HepG2 (cell line): ENCODE measurements around the gene TBCD. TPM values are rescaled to one million over a fixed set of nuclear protein-coding genes. Genes with fewer than 3 reads are reported as not detected.
A peak's percentile ranks its signal among the peaks of the same experiment; 100 is the strongest.

Source experiments
- ATAC-seq: fragments of 200-7000 bp; cut with Tn5 transposase; 3 replicates; pipeline ENCODE4 v1.9.1; 2020; ENCODE audit warnings: mild to moderate bottlenecking, moderate library complexity
- BruUV-seq: library from RNA; stranded (reverse); fragments of 400-500 nt; replicated peaks from 2 replicates; lab custom pipeline; 2021; lab: Mats Ljungman, UMichigan
- CTCF ChIA-PET: fragments of 300-600 bp; formaldehyde crosslinking; extraction: SDS; loops from one replicate; lab custom pipeline; 2021; ENCODE audit warnings: low total read pairs, inconsistent platforms, low intra/inter-chr PET ratio; lab: Yijun Ruan, JAX
- POLR2A ChIA-PET: fragments of 350-600 bp; sonication (Branson Sonifier 250); formaldehyde crosslinking; loops from one replicate; lab custom pipeline; 2020; ENCODE audit warnings: antibody characterized with exemption, inconsistent platforms; lab: Yijun Ruan, JAX
- DNase-seq: peaks from one replicate; pipeline ENCODE4 v3.0.0-alpha.2; 2015; ENCODE audit warnings: low spot score
- FAIRE-seq: peaks from 3 replicates; lab custom pipeline; 2011; peaks lifted over from hg19 to GRCh38; lab: Jason Lieb, UNC
- H2AFZ ChIP-seq: one replicate; pipeline ENCODE4 v1.6.1; 2011; ENCODE audit warnings: low read length, inconsistent platforms
- H3K27ac ChIP-seq: fragments of 300-600 bp; 3 replicates; pipeline ENCODE4 v1.8.0; 2011; ENCODE audit warnings: mixed run types, mild to moderate bottlenecking, mixed read lengths, low read length, inconsistent platforms; ENCODE audit not compliant: insufficient read depth; ENCODE audit errors: extremely low read length
- H3K27me3 ChIP-seq, 2 experiments: fragments of 200-600 bp in 1 of 2; 2 replicates in 1 of 2; 3 replicates in 1 of 2; pipeline versions ENCODE4 v1.6.0 to v1.8.0; 2011; ENCODE audit warnings: low read length in 2 of 2, mild to moderate bottlenecking in 2 of 2, moderate library complexity in 2 of 2, inconsistent platforms in 1 of 2; ENCODE audit not compliant: insufficient read depth in 2 of 2, control insufficient read depth in 1 of 2
- H3K36me3 ChIP-seq, 2 experiments: fragments of 200-600 bp in 1 of 2; replicated peaks in 1 of 2; 2 replicates in 1 of 2; 3 replicates in 1 of 2; pipeline versions ENCODE4 v1.5.1 to v1.8.0; 2011; ENCODE audit warnings: low read length in 2 of 2, inconsistent platforms in 1 of 2; ENCODE audit not compliant: insufficient read depth in 2 of 2, control insufficient read depth in 1 of 2
- H3K4me1 ChIP-seq: 2 replicates; pipeline ENCODE4 v1.5.1; 2012; ENCODE audit warnings: low read length, inconsistent platforms; ENCODE audit not compliant: insufficient read depth
- H3K4me2 ChIP-seq: 2 replicates; pipeline ENCODE4 v1.6.0; 2011; ENCODE audit warnings: low read depth, low read length, inconsistent platforms
- H3K4me3 ChIP-seq, 3 experiments: fragments of 200-600 bp in 1 of 3; sonication (generic), shearing (Covaris generic) in 1 of 3; replicated peaks in 1 of 3; 2 replicates each; pipeline ENCODE4 v1.5.1; 2011 to 2016; ENCODE audit warnings: low read length in 3 of 3, inconsistent platforms in 2 of 3, low read depth in 2 of 3, mild to moderate bottlenecking in 2 of 3, control low read depth in 1 of 3, mixed read lengths in 1 of 3; ENCODE audit not compliant: insufficient read depth in 1 of 3
- H3K79me2 ChIP-seq: one replicate; pipeline ENCODE4 v1.6.1; 2011; ENCODE audit warnings: low read length, inconsistent platforms; ENCODE audit not compliant: insufficient read depth
- H3K9ac ChIP-seq: 2 replicates; pipeline ENCODE4 v1.6.0; 2011; ENCODE audit warnings: mild to moderate bottlenecking, low read depth, low read length, inconsistent platforms; ENCODE audit not compliant: insufficient read depth
- H3K9me3 ChIP-seq: 2 replicates; pipeline ENCODE4 v1.5.1; 2012; ENCODE audit warnings: mild to moderate bottlenecking, low read length
- H4K20me1 ChIP-seq: 2 replicates; pipeline ENCODE4 v1.6.0; 2011; ENCODE audit warnings: inconsistent platforms, mild to moderate bottlenecking, low read length, moderate library complexity; ENCODE audit not compliant: insufficient read depth
- AGO1 ChIP-seq: fragments of 200-400 bp; formaldehyde crosslinking; IDR thresholded peaks from 2 replicates; pipeline ENCODE4 v1.6.1; 2017; ENCODE audit warnings: mild to moderate bottlenecking, low read depth, low read length, moderate library complexity; ENCODE audit not compliant: poor library complexity, severe bottlenecking
- BCL6 ChIP-seq: IDR thresholded peaks from 2 replicates; pipeline ENCODE4 v1.6.1; 2016; ENCODE audit warnings: missing genetic modification reagents, missing compliant biosample characterization
- CREBL2 ChIP-seq: sonication (generic); formaldehyde crosslinking; IDR thresholded peaks from 2 replicates; pipeline ENCODE4 v1.8.1; 2023; ENCODE audit warnings: missing genetic modification reagents, mild to moderate bottlenecking, borderline replicate concordance
- KDM1A ChIP-seq: IDR thresholded peaks from 2 replicates; pipeline ENCODE4 v1.6.1; 2016; ENCODE audit warnings: missing compliant biosample characterization
- NFE2L1 ChIP-seq: sonication (generic); formaldehyde crosslinking; IDR thresholded peaks from 2 replicates; pipeline ENCODE4 v1.4.0; 2020; ENCODE audit warnings: missing genetic modification reagents, mild to moderate bottlenecking, borderline replicate concordance
- NFE2L2 ChIP-seq: fragments of 150-350 bp; IDR thresholded peaks from 2 replicates; pipeline ENCODE4 v1.6.1; 2014; ENCODE audit warnings: low read length
- NFKB2 ChIP-seq: sonication (generic); formaldehyde crosslinking; IDR thresholded peaks from 2 replicates; pipeline ENCODE4 v1.4.0; 2020; ENCODE audit warnings: missing genetic modification reagents, borderline replicate concordance
- PCBP2 ChIP-seq: fragments of 200-400 bp; formaldehyde crosslinking; optimal IDR thresholded peaks from 2 replicates; pipeline ENCODE3; 2018; ENCODE audit warnings: low read length, low read depth; ENCODE audit not compliant: poor library complexity, severe bottlenecking
- PRDM4 ChIP-seq: sonication (generic); formaldehyde crosslinking; IDR thresholded peaks from 2 replicates; pipeline ENCODE4 v1.9.0; 2021; ENCODE audit warnings: missing genetic modification reagents, borderline replicate concordance
- PRPF4 ChIP-seq: fragments of 200-400 bp; formaldehyde crosslinking; IDR thresholded peaks from 2 replicates; pipeline ENCODE4 v1.6.1; 2016; ENCODE audit warnings: low read length, low read depth; ENCODE audit not compliant: poor library complexity, severe bottlenecking
- REPIN1 ChIP-seq: sonication (generic); formaldehyde crosslinking; IDR thresholded peaks from 2 replicates; pipeline ENCODE4 v1.8.0; 2022; ENCODE audit warnings: missing genetic modification reagents, low read depth, mild to moderate bottlenecking, borderline replicate concordance
- U2AF1 ChIP-seq: fragments of 200-400 bp; formaldehyde crosslinking; optimal IDR thresholded peaks from 2 replicates; pipeline ENCODE3; 2017; ENCODE audit warnings: mild to moderate bottlenecking, low read depth, low read length
- ZBTB38 ChIP-seq: sonication (generic); formaldehyde crosslinking; IDR thresholded peaks from 2 replicates; pipeline ENCODE4 v1.5.1; 2020; ENCODE audit warnings: mild to moderate bottlenecking, missing genetic modification reagents
- ZBTB39 ChIP-seq: sonication (generic); formaldehyde crosslinking; IDR thresholded peaks from 2 replicates; pipeline ENCODE4 v1.5.0; 2020; ENCODE audit warnings: missing genetic modification reagents
- ZEB1 ChIP-seq: IDR thresholded peaks from 2 replicates; pipeline ENCODE4 v1.6.1; 2012; ENCODE audit warnings: mild to moderate bottlenecking, low read depth, inconsistent platforms; ENCODE audit not compliant: insufficient replicate concordance
- ZNF34 ChIP-seq: sonication (generic); formaldehyde crosslinking; IDR thresholded peaks from 2 replicates; pipeline ENCODE4 v1.4.0; 2020; ENCODE audit warnings: mild to moderate bottlenecking, missing genetic modification reagents, borderline replicate concordance
- ZSCAN21 ChIP-seq: sonication (generic); formaldehyde crosslinking; IDR thresholded peaks from 2 replicates; pipeline ENCODE4 v1.8.0; 2022; ENCODE audit warnings: mild to moderate bottlenecking, missing genetic modification reagents, moderate library complexity, borderline replicate concordance
- WGBS: methylation state at CpG from one replicate; pipeline ENCODE4 v1.1.6; 2017; ENCODE audit warnings: low lambda C conversion rate; 5-methylcytosine and 5-hydroxymethylcytosine counted together
- in situ Hi-C: cut with HindIII; loops from 2 replicates; pipeline ENCODE4 v1.10.0; 2017; ENCODE audit warnings: low pct_unique_long_range_greater_than_20kb; ENCODE audit not compliant: extremely low pct_ligation_motif_present
- intact Hi-C: fragments of 100-400 bp; cut with micrococcal nuclease; formaldehyde crosslinking; loops from one replicate; pipeline ENCODE4 v1.10.0; 2022; ENCODE audit not compliant: unreplicated experiment
- polyA plus RNA-seq, 8 experiments: library from polyadenylated mRNA; depleted of rRNA in 3 of 8; stranded (reverse) in 7 of 8; unstranded in 1 of 8; fragments of >200 nt; fragmentation: Illumina TruSeq in 4 of 8; extraction: Trizol in 4 of 8; gene quantifications; 2 replicates each; pipeline versions ENCODE4 v1.2.1 to v1.2.3, GENCODE V29; 2011 to 2016; ENCODE audit warnings: low read depth in 4 of 8, missing spikeins in 1 of 8, mixed read lengths in 1 of 8; ENCODE audit not compliant: insufficient read depth in 1 of 8
- total RNA-seq, 5 experiments: library from RNA; depleted of rRNA; stranded (reverse); fragments of >200 nt; fragmentation: Illumina TruSeq; extraction: Trizol; gene quantifications; 2 replicates each; pipeline ENCODE4 v1.2.3, GENCODE V29; 2016; ENCODE audit warnings: low read depth in 1 of 5

TBCD gene
- total and polyA plus RNA-seq, 2 of the 13 experiments (the other 11 are each of a cell fraction or from before 2014, with no cell fraction given) = 33.9 to 54.8 TPM

- TF ChIP-seq ZBTB39 (CRISPR knock-in tag) = 0 out of 2 replicates have a peak, but pooled peaks have one; percentile 45
Observed at GRCh38 chr17:82880620-82881323, 128.9 kb downstream of the TBCD start (continued).

GRCh38 chr17:82881324-82881823, 129.5 kb downstream of the TBCD start:
- H2AFZ ChIP-seq = no peak overlapping the region
- no peak for DNase-seq
- H3K4me1 ChIP-seq = peaks cover 47% of the 10 kb centered on the region
- no peaks in the 10 kb centered on the region; a peak in 1 of 5 replicates for H3K36me3 ChIP-seq
- no peaks in the 10 kb centered on the region for H4K20me1 ChIP-seq
- no peaks in the 10 kb centered on the region for H3K27me3 ChIP-seq
- peak overlapping the region; percentile 52 for H3K9ac ChIP-seq
- no peak for FAIRE-seq
- no peak overlapping the region for H3K4me3 ChIP-seq
- 94% methylated on average over 20 of the region's 21 CpGs for WGBS
- in situ Hi-C loops = no loop called here
- CTCF ChIA-PET = no interaction called here
- H3K9me3 ChIP-seq = no peaks in the 10 kb centered on the region
- peak overlapping the region; percentile 48; the same call in 1 of the 2 replicates for H3K4me2 ChIP-seq
- ATAC-seq = no peak
- H3K79me2 ChIP-seq = peaks cover 3% of the 10 kb centered on the region
- POLR2A ChIA-PET = interaction anchor here (1.6 kb wide), 2 partner anchors 9 to 43 kb away, joined by 3 to 6 read pairs; no protein-coding TSS in a partner anchor
- no TSS peak for BruUV-seq
- intact Hi-C loops = no loop called here
- H3K27ac ChIP-seq = peak overlapping the region; percentile 55
- TF ChIP-seq ZSCAN21 (CRISPR knock-in tag) (no peak), REPIN1 (CRISPR knock-in tag) (0 out of 2 replicates have a peak, but pooled peaks have one; percentile 17), NFE2L1 (CRISPR knock-in tag) (no peak), U2AF1 (peak; percentile 72), BCL6 (CRISPR knock-in tag) (no peak), ZNF34 (CRISPR knock-in tag) (no peak), PRPF4 (peak; percentile 35), PCBP2 (no peak), NFE2L2 (no peak), PRDM4 (CRISPR knock-in tag) (no peak), ZBTB38 (CRISPR knock-in tag) (peak; percentile 81), KDM1A (CRISPR knock-in tag) (no peak), CREBL2 (CRISPR knock-in tag) (no peak), NFKB2 (CRISPR knock-in tag) (0 out of 2 replicates have a peak, but pooled peaks have one; percentile 6), ZEB1 (no peak), AGO1 (peak; percentile 23)
